HG03460 (cell line): Measurements from ENCODE around the gene CALHM6.
A peak's percentile ranks its signal among the peaks of the same experiment; 100 is the strongest.
"Not testable (repeated sequence)": the region's sequence is repeated elsewhere in the genome, so short reads cannot be mapped to it uniquely, and the experiment has no call there.

Experiments
- ATAC-seq: cut with Tn5 transposase; IDR thresholded peaks from one replicate; pipeline ENCODE4 v1.9.1; 2021; ENCODE audit not compliant: unreplicated experiment

The CALHM6 gene

DNA sequence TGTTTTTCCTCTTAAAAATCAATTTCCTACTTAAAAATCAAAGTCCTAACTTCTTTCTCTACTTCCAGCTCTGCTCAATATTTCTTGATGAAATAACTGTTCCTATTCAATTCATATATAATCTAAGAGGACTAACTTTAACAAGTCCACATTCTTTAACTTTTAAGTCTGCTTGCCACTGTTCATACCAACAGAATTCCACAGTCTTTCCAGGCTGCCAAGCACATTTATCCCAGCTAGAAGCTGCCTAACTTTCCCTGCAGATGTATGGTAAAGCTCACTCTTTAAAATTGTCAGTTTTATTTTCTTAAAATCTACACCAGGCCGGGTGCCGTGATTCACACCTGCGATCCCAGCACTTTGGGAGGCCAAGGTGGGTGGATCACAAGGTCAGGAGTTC lies 11.5 kb downstream of the CALHM6 start:
- ATAC-seq: no peak

DNA sequence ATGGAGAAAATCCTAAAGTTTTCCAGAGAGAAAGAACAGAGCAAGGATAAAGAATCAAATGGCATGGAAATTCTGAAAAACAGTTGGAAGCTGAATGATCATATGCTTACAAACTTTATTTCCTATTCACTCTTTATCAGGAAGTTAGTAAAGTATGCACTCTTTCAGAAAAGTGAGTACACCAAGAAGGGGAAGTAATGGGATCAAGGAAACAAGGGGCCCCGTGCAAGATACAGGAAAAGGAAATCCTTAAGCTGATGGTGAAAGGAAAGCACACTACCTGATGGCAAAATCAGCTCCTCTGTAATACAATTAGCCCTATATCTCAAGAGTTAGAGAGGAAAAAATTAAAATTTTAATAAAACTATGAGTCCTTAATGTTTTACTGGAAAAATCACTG lies 14.0 kb downstream of the CALHM6 start:
- no peak for ATAC-seq

DNA sequence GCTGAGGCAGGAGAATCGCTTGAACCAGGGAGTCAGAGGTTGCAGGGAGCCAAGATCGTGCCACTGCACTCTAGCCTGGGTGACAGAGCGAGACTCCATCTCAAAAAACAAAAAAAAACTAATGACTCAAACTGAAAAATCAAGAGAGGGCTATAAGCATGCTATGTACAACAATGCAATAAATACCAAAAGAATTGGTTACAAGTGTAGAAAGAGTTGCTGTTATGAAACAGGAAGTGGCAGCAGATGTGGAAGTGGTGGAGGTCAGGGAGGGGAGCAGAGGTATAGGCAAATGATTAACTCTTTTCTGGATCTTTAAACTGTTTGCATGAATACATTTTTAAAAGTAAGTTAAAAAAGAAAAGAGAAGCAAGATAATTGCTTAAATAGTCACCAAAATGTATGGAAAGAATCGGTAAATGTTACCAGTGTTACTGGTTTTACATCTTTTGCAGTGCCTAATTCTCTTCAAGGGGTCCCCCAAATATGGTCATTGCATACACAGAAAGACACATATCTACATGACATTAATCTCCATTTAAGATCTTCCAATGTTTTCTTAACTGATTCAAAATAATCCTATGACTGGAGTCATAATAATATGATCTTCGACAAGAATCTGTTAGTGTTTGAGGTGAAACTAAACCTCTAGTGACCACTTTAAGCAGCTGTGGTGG lies 15.0 kb downstream of the CALHM6 start:
- peak; percentile 100 for ATAC-seq

DNA sequence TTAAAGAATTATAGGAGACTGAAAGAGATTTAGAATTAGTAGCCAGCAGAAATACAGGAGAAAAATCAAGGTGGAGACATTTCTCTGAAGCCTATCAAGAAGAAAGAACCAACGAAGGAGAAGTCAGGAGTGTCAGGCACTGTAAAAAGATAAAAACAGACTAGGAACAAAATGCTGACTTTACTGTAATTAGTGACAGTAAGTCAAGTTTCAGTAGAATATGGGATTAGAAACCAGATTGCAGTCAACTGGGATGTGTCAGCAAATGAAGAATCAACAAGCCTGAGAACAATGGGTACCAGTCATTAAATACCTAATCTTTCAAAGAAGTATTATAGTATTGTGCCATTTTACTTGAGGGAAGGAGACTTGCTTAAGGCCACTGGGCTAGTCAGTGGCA lies 21.6 kb downstream of the CALHM6 start:
- ATAC-seq: no peak

DNA sequence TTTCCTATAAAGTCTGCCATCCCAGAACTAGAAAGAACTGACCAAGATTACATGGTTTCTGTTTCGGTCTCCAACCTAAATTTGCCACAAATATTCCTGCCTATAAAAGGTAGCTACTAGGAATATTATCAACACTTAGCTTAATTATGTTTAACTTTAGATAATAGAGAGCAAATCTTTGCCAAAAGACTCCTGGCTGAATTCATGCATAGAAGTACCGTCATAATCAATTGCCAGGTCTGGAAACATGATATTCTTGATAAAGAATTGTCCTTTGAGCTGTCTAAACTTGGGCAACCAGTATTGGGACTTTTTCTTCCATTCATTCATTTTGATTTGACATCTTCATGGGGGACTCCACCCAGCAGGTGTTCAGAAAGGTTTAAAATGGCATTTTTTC lies 22.4 kb downstream of the CALHM6 start:
- ATAC-seq: no peak

DNA sequence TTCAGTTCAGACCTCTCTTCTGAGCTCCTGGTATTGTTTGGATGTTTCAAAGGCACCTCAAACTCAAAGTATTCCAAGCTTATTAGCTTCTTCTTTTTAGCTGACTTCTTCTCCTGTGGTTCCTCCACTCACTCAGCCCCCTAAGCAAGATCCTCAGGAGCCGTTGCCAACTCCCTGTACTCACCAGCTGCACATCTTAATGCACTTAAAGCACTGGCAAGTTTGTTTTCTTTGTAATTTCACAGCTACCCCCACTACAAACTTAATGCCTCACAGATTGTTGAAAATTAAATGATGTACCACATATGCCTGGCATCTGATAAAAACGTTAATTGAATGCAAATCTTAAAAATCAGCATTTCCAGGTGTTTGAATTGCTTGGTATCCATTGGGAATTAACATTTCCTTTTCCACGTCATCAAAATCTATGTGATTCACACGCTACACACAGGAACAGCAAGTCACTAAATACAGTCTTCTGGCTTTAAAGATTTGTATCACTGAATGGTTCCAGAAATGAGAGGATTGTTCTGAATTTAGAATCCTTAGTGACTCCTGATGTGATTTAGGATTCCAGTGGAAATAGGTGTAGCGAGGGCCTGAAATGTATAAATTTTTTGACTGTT lies 24.5 kb downstream of the CALHM6 start:
- no peak for ATAC-seq

DNA sequence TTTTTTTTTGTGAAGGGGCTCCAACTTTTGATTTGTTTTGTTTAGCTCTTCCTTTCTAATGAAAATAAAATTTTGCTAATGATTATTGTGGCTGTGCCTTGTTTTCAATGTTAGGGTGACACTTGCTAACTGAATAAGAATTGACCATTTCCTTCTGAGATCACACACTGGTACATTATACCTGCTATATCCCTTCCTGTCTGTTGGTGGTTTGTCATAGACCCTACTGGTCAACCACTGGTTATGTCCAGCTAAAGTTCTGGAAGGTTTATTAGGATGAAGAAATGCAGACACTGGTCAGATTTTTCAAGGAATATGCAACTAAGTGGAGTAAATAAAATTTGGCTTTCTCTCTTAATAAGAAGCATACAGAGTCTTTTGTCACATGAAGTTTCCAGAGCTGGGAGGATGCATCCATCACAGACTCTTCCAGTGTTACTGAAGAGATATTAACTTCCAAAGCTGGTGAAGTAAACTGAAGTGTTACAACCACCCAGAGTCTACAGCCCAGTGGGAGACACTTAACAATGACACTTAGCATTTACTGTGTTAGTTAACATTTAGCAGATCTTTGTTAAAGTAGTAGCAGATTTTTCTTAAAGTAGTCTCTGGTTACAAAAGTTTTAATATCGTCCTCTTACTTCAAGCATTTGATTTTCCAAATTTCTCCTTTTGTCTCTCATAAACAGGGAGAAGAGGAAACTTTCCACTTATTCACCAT lies 30.6 kb downstream of the CALHM6 start:
- no peak for ATAC-seq

DNA sequence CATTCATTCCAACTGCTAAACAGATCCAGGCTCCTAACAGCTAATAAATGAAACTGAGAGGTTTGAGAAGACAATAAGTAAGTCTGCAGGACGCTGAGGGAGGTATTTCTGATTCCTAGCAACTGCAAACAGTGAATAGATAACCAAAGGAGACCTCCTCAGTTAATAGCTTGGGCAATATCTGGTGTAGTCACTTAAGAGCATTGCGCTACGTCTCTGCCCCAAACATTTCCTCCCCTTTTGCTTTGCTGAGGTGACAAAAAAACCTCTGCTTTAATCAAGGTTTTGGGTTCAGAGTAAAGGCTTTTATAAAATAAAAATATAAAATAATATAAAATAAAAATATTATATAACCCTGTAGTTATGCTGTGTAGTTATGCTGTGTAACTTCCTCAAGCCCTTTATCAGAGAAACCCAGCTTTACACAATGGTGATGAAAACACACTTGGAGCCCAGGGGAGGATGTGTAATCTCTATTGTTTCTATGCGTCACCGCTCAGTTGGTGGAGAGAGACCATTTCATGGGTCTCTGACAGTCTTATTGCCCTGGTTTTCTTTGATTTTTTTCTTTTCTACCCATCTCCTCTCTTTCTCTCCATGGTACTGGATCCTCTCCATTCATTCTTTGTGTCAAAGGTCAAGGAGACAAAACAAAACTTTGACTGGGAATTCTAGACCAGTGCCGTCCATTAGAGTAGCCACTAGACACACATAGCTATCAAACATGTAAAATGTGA lies 31.3 kb downstream of the CALHM6 start:
- ATAC-seq: no peak

DNA sequence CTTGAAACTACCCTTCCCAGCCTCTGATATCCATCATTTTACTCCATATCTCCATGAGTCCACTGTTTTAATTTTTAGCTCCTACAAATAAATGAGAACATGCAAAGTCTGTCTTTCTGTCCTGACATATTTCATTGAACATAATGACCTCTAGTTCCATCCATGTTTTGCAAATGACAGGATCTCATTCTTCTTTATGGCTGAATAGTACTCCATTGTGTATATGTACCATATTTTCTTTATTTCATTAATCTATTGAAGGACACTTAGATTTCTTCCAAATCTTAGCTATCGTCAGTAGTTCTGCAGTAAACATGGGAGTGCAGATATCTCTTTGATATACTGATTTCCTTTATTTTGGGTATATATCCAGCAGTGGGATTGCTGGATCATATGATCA lies 34.0 kb downstream of the CALHM6 start:
- ATAC-seq: not testable (repeated sequence)

DNA sequence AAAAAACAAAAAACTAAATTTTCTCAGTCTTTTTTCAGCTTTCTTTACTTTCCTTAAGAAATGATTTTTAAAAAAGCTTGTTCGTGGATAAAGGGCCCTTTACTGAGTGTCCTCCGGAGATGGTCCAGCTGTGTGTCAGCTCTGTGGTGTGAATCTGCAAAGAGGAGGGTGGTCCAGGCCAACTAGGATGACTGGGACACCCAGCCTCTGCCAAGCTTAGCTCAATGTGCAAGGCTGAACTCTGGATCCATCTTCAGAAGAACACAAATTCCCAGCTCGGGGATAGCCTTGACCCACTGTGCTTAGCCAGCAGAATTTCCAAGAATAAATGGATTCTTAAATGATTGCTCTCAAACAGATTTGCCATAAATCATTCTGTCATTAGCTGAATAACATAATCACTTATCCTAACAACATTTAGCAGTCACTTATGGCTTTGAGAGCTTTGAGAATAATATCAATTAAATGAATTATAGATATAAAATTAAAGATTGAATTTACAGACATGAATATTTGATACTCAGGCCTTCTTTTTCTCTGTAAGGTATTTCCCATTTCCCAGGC lies 36.0 kb downstream of the CALHM6 start:
- no peak for ATAC-seq

DNA sequence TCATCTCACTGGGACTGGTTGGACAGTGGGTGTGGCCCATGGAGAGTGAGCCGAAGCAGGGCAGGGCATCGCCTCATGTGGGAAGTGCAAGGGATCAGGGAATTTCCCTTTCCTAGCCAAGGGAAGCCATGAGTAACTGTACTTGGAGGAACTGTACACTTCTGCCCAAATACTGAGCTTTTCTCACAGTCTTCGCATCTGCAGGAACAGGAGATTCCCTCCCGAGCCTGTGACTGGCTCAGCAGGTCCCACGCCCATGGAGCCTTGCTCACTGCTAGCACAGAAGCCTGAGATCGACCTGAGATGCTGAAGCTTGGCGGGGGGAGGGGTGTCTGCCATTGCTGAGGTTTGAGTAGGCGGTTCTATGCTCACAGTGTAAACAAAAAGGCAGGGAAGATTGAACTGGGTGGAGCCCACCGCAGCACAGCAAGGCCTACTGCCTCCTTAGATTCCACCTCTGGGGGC lies 39.8 kb downstream of the CALHM6 start:
- no peak for ATAC-seq

DNA sequence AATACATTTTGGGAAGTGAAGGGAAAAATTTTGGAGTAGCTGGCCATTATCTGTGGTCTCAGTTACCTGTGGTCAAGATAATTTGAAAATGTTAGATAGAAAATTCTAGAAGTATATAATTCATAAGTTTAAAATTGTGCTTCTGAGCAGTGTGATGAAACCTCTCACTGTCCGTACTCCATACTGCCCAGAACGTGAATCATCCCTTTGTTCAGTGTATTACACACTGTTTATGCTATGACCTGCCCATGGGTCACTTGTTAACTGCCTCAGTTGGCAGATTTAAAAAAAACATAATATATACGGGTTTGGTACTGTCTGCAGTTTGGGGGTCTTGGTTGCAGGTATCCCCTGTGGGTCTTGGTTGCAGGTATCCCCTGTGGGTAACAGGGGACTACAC lies 46.1 kb downstream of the CALHM6 start:
- no peak for ATAC-seq

DNA sequence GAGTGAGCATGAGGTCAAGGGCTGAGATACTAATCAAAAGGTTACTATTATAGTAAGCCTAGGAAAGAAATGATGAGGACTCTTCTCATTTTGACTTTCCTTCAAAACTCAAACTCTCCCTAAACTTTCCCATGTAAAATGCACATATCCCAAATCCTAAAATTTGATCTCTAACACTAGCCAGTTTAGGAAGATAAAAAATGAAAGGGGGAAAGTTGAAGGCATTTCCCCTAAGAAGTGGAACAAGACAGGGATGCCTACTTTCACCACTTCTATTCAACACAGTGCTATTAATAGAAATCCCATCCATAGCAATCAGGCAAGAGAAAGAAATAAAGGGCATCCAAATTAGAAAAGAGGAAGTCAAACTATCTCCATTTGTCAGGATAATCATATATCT lies 47.4 kb downstream of the CALHM6 start:
- no peak for ATAC-seq

DNA sequence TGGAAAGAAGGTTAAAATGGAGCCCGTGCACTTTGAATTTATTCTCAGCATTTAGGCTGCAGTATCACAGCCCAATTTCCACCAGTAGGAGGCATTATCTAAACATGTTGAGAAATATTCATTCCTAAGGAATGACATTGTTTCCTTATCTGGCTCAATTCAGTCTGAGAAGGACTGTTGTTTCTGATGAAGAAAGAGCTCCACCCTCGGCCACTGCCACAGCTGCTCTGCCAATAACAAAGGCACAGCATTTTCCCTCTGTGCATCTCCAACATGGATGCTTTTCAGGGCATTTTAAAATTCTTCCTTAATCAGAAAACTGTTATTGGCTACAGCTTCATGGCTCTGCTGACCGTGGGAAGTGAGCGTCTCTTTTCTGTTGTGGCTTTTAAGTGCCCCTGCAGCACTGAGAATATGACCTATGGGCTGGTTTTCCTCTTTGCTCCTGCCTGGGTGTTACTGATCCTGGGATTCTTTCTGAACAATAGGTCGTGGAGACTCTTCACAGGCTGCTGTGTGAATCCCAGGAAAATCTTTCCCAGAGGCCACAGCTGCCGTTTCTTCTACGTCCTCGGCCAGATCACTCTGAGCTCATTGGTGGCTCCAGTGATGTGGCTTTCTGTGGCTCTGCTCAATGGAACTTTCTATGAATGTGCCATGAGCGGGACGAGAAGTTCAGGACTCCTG lies 50.4 kb downstream of the CALHM6 start, which contains the start of gene CALHM5:
TSS of gene CALHM5 (plus strand) at position 216 of the 687 bp plus-strand sequence. CDS start at position 274, 58 bp downstream.
- no peak for ATAC-seq

DNA sequence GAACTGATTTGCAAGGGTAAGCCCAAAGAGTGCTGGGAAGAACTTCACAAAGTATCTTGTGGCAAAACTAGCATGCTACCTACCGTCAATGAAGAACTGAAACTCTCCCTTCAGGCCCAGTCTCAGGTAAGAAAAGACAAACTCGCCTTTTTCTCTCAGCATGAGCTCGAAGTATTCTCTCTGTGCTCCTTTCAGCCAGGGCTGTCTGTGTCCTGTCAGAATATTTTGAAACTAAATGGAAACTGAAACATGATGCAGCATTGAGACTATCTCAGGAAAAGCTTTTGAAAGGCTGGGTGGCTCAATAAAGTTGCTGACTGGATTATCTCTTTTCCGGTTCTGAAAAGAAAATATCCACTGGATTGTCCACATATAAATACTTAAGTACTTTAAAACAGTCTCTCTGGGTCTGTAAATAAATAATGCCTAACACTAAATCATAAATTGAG lies 51.0 kb downstream of the CALHM6 start:
- ATAC-seq: no peak

DNA sequence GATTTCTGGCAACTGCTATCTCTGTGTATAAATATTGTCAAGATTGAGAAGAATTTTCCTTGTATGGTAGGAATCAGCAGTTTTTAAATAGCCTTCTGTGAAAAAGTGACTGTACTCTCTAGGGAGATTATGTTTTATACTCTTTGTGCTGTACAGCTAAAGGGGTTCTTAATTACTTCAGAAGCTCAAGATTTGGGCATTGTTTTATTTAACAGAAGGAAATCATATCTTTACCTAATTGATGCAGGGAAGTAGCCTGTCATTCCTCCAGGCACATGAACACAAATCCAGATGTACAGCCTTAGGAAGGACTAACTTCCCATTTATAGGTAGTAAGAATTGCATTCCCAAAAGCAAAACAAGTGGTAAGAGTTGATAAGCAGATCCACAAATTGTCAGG lies 51.6 kb downstream of the CALHM6 start:
- no peak for ATAC-seq
